Nephron progenitor cell (in vitro differentiated cells): ENCODE data around the gene TCHHL1.

Experiments used
- DNase-seq: peaks from one replicate; pipeline ENCODE4 v3.0.0; 2021
- H3K27ac Mint-ChIP-seq: 2 replicates; pipeline ENCODE4 v1.8.0; 2021; ENCODE audit warnings: mild to moderate bottlenecking, moderate library complexity, mixed read lengths
- H3K27me3 Mint-ChIP-seq: 2 replicates; pipeline ENCODE4 v1.8.0; 2021; ENCODE audit warnings: mild to moderate bottlenecking, low read depth, mixed read lengths; ENCODE audit not compliant: poor library complexity
- H3K36me3 Mint-ChIP-seq: 2 replicates; pipeline ENCODE4 v1.8.0; 2021; ENCODE audit warnings: low read depth, mixed read lengths
- H3K4me1 Mint-ChIP-seq: 2 replicates; pipeline ENCODE4 v1.8.0; 2021; ENCODE audit warnings: mixed read lengths
- H3K4me3 Mint-ChIP-seq: 2 replicates; pipeline ENCODE4 v1.8.0; 2021; ENCODE audit warnings: mild to moderate bottlenecking, moderate library complexity, mixed read lengths
- H3K9me3 Mint-ChIP-seq: 2 replicates; pipeline ENCODE4 v1.8.0; 2021; ENCODE audit warnings: mild to moderate bottlenecking, moderate library complexity, mixed read lengths
- TF ChIP-seq, protein P1 (sequence below): fragments of 200-600 bp; sonication (generic); IDR thresholded peaks from 2 replicates; pipeline ENCODE4 v1.5.0; 2021; ENCODE audit warnings: antibody characterized with exemption

The TCHHL1 gene

DNA sequence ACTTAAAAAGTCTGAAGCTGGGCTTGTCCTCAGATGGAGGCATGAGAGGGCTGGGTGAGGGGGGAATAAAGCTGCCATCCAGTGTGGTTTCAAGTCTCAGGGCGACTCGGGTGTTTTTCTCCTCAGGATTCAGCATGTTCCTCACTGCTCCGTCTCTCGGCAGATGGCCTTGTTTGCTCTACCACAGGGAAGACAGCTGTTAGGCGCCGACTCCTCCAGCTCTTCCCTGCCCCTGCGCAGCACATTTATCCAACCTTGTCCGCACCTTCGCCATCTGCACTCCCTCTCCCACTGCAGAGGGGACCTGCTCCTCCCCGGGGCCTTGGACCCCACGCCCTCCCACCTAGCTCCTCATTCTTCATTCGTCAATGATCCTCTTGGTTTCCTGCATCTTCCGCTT lies 35.5 kb downstream of the TCHHL1 start:
- Mint-ChIP-seq H3K36me3 (no peaks in the 10 kb centered on the region), H3K27ac (no peak overlapping the region), H3K4me3 (no peak overlapping the region), H3K4me1 (peaks cover 18% of the 10 kb centered on the region), H3K9me3 (no peaks in the 10 kb centered on the region), H3K27me3 (peaks cover 49% of the 10 kb centered on the region)
- no peak for DNase-seq
- TF ChIP-seq, protein P1, sequence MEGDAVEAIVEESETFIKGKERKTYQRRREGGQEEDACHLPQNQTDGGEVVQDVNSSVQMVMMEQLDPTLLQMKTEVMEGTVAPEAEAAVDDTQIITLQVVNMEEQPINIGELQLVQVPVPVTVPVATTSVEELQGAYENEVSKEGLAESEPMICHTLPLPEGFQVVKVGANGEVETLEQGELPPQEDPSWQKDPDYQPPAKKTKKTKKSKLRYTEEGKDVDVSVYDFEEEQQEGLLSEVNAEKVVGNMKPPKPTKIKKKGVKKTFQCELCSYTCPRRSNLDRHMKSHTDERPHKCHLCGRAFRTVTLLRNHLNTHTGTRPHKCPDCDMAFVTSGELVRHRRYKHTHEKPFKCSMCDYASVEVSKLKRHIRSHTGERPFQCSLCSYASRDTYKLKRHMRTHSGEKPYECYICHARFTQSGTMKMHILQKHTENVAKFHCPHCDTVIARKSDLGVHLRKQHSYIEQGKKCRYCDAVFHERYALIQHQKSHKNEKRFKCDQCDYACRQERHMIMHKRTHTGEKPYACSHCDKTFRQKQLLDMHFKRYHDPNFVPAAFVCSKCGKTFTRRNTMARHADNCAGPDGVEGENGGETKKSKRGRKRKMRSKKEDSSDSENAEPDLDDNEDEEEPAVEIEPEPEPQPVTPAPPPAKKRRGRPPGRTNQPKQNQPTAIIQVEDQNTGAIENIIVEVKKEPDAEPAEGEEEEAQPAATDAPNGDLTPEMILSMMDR, result no peak

DNA sequence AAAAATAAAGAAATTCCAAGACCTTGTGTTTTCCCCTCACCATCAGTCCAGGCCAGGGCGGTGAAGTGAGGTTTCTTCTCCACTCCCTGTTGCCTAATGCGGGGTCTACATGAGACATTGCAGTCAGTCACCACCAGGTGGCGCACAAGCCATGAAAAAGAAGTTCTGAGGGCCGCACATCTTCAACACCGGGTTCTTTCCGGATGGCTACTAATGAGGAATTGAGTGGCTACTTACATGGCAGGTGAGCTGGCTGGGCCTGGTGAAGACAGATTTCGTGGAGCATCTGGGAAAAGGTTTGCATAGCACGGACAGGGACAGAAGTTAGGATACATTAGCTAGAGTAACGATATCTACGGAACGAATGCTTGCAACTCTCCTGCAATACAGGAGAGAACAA lies 36.3 kb downstream of the TCHHL1 start:
- TF ChIP-seq, protein P1, result peak; percentile 91
- Mint-ChIP-seq H3K4me1 (peaks cover 26% of the 10 kb centered on the region), H3K27ac (no peak overlapping the region)

DNA sequence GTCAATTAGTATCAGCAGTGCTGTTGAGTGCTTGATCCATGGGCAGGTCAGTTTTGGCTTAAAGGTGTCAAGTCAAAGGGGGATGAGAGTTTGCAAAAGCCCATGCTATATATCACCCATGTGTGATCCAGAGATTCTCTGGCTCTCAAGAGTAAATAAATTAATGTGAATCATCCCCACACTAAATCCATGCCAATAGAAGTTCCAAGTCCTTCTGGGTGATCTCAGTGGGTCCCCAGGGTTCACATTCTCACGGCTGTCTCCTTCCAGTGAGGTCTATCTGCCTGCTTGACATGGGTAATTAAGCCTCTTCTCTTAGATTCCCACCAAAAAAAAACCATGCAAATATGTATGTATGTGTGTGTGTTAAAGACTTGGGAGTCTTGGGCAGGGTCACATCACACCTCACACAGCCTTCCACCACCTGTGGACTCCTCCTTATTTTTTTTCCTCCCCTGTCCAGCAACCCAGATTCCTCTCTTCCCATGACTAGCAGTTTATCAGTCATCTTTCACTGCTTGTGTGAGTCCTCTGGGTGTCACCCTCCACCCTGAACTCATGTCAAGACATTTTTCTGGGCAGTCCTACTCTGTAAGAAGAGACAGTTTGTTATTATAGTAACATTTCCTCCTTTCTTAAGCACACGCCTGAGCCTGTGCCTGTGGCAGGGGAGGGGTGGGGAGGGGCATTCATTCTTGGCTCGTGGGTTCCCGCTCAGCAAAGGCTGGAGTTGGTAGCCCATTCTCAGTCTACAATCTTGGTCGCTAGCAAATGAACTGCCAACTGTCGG lies 37.8 kb downstream of the TCHHL1 start:
- H3K27me3 Mint-ChIP-seq, result peaks cover 38% of the 10 kb centered on the region
- DNase-seq, result no peak

More for the DNA sequence above, 36.3 kb downstream of the TCHHL1 start:
- H3K27me3 Mint-ChIP-seq, result peaks cover 46% of the 10 kb centered on the region
- peak; percentile 91 for DNase-seq
- no peak overlapping the region for H3K4me3 Mint-ChIP-seq
- H3K36me3 Mint-ChIP-seq, result no peaks in the 10 kb centered on the region
- H3K9me3 Mint-ChIP-seq, result no peaks in the 10 kb centered on the region

DNA sequence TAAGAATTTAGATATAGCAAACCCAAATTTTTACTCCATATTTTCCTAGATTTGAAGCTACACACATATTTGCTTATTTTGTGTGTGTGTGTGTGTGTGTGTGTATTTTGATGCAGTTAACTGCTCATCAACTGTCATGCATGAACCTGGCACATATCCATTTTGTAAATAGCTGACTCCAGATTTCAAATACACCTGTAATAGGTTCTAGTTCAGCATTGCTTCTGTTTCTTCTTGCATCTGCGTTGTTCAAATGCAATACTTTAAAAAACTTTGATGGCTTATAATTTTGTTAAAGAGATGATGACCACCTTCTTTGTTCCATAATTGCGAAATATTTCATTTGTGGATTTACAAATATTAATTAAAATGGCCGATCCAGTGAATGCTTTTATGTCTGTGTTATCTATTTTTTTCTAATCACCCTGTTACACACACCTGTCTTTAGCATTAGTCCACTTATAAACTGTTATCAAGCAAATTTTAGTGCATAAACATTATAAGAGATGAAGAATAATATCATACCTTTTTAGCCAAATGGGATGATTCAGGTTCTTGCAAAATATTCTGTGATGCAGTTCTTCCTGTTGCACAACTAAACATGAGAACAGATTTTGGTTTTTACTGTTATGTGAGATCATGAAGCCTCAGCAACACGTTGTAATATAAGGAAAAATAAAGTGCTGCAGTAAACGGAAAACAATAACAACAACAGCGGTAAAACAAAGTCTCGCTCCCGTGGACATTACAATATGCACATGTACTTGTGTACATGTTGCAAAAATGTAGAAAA lies 39.4 kb downstream of the TCHHL1 start:
- no peaks in the 10 kb centered on the region for H3K36me3 Mint-ChIP-seq
- H3K27me3 Mint-ChIP-seq, result peaks cover 23% of the 10 kb centered on the region
- H3K4me1 Mint-ChIP-seq, result peaks cover 30% of the 10 kb centered on the region
- no peak overlapping the region for H3K27ac Mint-ChIP-seq
- H3K9me3 Mint-ChIP-seq, result no peaks in the 10 kb centered on the region
- H3K4me3 Mint-ChIP-seq, result no peak overlapping the region
- TF ChIP-seq, protein P1, result no peak
- DNase-seq, result no peak

More for the DNA sequence above, 37.8 kb downstream of the TCHHL1 start:
- H3K9me3 Mint-ChIP-seq, result no peaks in the 10 kb centered on the region
- TF ChIP-seq, protein P1, result no peak
- peaks cover 30% of the 10 kb centered on the region for H3K4me1 Mint-ChIP-seq
- H3K27ac Mint-ChIP-seq, result no peak overlapping the region
- H3K36me3 Mint-ChIP-seq, result no peaks in the 10 kb centered on the region
- H3K4me3 Mint-ChIP-seq, result no peak overlapping the region

DNA sequence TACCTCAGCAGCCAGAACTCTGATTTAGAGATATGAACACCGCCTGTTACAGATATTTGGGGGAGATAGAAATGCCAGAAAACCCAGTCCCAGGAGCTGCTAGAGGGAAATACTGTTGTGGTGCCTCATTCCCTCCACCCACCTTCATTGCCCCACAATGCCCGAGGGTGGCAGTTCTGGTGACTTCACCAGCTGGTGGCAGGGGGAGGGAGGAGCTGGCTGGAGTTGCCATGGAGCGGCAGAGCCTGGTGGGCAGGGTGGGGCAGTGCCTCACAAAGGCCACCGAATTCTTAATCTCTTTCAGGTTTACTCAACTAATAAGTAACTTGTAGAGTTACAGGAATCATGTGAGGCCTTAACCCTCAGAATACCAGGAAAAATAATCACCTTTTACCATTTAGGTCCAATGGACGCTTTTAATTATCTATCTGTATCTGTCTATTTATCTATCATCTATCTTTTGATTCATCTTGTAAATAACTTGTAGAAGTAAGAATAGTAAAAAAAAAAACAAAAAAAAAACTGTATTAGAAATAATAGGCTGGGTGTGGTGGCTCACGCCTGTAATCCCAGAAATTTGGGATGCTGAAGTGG lies 40.4 kb downstream of the TCHHL1 start:
- TF ChIP-seq, protein P1, result no peak
- Mint-ChIP-seq H3K36me3 (no peaks in the 10 kb centered on the region), H3K9me3 (no peaks in the 10 kb centered on the region), H3K4me1 (peaks cover 31% of the 10 kb centered on the region), H3K27me3 (peaks cover 14% of the 10 kb centered on the region), H3K27ac (peak overlapping the region; percentile 96), H3K4me3 (peak overlapping the region; percentile 77)
- peak; percentile 16 for DNase-seq
